Kidney epithelial cell (primary cell): ENCODE data around the gene ADK. TPM values are rescaled to one million over a fixed set of nuclear protein-coding genes. Genes with fewer than 3 reads are reported as not detected.
A peak's percentile ranks its signal among the peaks of the same experiment; 100 is the strongest.
"Not testable (repeated sequence)": the region's sequence is repeated elsewhere in the genome, so short reads cannot be mapped to it uniquely, and the experiment has no call there.

Source experiments
- DNase-seq: peaks from one replicate; pipeline ENCODE4 v3.0.0-alpha.2; 2010; ENCODE audit warnings: low read depth
- H3K27me3 ChIP-seq: 2 replicates; pipeline ENCODE4 v1.6.0; 2011; ENCODE audit warnings: low read length; ENCODE audit not compliant: control insufficient read depth, insufficient read depth
- H3K36me3 ChIP-seq: 2 replicates; pipeline ENCODE4 v1.5.1; 2011; ENCODE audit warnings: low read length; ENCODE audit not compliant: control insufficient read depth, insufficient read depth
- H3K4me3 ChIP-seq: 2 replicates; pipeline ENCODE4 v1.5.1; 2011; ENCODE audit warnings: low read depth, mild to moderate bottlenecking, control low read depth, low read length
- total RNA-seq: library from RNA; depleted of rRNA; stranded (reverse); fragments of >200 nt; gene quantifications from 2 replicates; pipeline ENCODE4 v1.2.3, GENCODE V29; 2015
- TF ChIP-seq, protein P1 (sequence below): IDR thresholded peaks from 2 replicates; pipeline ENCODE4 v1.5.1; 2011; ENCODE audit warnings: mild to moderate bottlenecking, moderate library complexity, low read length, control low read depth, inconsistent platforms; ENCODE audit not compliant: insufficient read depth, poor library complexity, severe bottlenecking

ADK gene
- total RNA-seq, 1 donor from 2014 or later = 43.6 TPM

DNA sequence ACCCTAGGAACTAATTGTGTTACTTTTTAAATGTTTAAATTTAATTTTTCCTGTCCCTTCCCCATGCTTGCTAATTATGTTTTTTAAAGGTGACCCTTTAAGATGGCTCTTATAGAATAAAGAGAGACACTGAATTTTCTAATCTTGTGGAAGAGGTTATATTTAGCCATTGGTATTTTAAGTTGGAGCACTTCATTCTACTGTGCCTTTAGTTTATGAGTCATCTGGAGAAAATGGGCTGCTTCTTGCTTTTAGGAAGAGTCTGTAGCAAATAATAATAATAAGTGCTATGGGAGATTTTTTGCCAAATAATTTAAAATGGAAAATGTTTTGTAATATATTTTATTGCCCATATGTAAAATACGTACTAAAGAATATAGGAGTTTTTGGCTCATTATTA is 139.7 kb downstream of the ADK start:
- Histone ChIP-seq H3K36me3 (no peaks in the 10 kb centered on the region), H3K27me3 (no peaks in the 10 kb centered on the region), H3K4me3 (no peak overlapping the region)
- TF ChIP-seq, protein P1, sequence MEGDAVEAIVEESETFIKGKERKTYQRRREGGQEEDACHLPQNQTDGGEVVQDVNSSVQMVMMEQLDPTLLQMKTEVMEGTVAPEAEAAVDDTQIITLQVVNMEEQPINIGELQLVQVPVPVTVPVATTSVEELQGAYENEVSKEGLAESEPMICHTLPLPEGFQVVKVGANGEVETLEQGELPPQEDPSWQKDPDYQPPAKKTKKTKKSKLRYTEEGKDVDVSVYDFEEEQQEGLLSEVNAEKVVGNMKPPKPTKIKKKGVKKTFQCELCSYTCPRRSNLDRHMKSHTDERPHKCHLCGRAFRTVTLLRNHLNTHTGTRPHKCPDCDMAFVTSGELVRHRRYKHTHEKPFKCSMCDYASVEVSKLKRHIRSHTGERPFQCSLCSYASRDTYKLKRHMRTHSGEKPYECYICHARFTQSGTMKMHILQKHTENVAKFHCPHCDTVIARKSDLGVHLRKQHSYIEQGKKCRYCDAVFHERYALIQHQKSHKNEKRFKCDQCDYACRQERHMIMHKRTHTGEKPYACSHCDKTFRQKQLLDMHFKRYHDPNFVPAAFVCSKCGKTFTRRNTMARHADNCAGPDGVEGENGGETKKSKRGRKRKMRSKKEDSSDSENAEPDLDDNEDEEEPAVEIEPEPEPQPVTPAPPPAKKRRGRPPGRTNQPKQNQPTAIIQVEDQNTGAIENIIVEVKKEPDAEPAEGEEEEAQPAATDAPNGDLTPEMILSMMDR = no peak
- no peak for DNase-seq

- no peaks in the 10 kb centered on the region for H3K36me3 ChIP-seq
- TF ChIP-seq, protein P1 = no peak
- peak; percentile 23 for DNase-seq
- no peaks in the 10 kb centered on the region for H3K27me3 ChIP-seq
- no peak overlapping the region for H3K4me3 ChIP-seq
Measured at GRCh38 chr10:74292871-74293427, 141.9 kb downstream of the ADK start.

- Histone ChIP-seq H3K27me3 (no peaks in the 10 kb centered on the region), H3K4me3 (no peak overlapping the region), H3K36me3 (no peaks in the 10 kb centered on the region)
- no peak for DNase-seq
- TF ChIP-seq, protein P1 = no peak
Measured at GRCh38 chr10:74293686-74294371, 142.8 kb downstream of the ADK start.

- Histone ChIP-seq H3K36me3 (no peaks in the 10 kb centered on the region), H3K4me3 (no peak overlapping the region), H3K27me3 (no peaks in the 10 kb centered on the region)
- DNase-seq = no peak
- TF ChIP-seq, protein P1 = no peak
Measured at GRCh38 chr10:74297389-74298080, 146.5 kb downstream of the ADK start.

DNA sequence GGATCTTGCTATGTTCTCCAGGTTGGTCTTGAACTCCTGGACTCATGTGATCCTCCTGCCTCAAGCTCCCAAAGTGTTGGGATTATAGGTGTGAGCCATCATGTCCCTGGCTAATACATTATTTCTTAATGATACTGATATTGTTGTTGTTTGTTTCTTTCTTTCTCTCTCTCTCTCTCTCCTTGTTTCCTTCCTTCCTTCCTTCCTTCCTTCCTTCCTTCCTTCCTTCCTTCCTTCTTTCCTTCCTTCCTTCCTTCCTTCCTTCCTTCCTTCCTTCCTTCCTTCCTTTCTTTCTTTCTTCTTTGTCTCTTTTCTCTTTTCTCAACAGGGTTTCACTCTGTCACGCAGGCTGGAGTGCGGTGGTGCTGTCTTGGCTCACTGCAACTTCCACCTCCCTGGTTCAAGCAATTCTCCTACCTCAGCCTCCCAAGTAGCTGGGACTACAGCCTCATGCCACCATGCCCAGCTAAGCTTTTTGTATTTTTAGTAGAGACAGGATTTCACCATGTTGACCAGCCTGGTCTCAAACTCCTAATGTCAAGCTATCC is 149.1 kb downstream of the ADK start:
- not testable (repeated sequence) for H3K27me3 ChIP-seq, DNase-seq, H3K36me3 ChIP-seq, H3K4me3 ChIP-seq

GRCh38 chr10:74300666-74301065 is 149.6 kb downstream of the ADK start:
- H3K4me3 ChIP-seq = no peak overlapping the region
- TF ChIP-seq, protein P1 = no peak
- no peaks in the 10 kb centered on the region for H3K36me3 ChIP-seq
- no peaks in the 10 kb centered on the region for H3K27me3 ChIP-seq
- no peak for DNase-seq
